SU-DHL-6 (cell line): ENCODE results near the gene SOCS7.

Experiments
- EZH2phosphoT487 ChIP-seq: fragments of 200-600 bp; sonication (generic), shearing (Covaris generic); conservative IDR thresholded peaks from 2 replicates; pipeline ENCODE4 v1.6.1; 2018; ENCODE audit warnings: mild to moderate bottlenecking, antibody characterized with exemption, low read length, moderate library complexity, mixed read lengths
- TF ChIP-seq, protein P1 (sequence below): fragments of 200-600 bp; sonication (generic); IDR thresholded peaks from one replicate; pipeline ENCODE4 v1.5.1; 2017; ENCODE audit warnings: antibody characterized with exemption, mild to moderate bottlenecking, low read length, moderate library complexity; ENCODE audit not compliant: insufficient read depth, poor library complexity, severe bottlenecking

- TF ChIP-seq, protein P1, sequence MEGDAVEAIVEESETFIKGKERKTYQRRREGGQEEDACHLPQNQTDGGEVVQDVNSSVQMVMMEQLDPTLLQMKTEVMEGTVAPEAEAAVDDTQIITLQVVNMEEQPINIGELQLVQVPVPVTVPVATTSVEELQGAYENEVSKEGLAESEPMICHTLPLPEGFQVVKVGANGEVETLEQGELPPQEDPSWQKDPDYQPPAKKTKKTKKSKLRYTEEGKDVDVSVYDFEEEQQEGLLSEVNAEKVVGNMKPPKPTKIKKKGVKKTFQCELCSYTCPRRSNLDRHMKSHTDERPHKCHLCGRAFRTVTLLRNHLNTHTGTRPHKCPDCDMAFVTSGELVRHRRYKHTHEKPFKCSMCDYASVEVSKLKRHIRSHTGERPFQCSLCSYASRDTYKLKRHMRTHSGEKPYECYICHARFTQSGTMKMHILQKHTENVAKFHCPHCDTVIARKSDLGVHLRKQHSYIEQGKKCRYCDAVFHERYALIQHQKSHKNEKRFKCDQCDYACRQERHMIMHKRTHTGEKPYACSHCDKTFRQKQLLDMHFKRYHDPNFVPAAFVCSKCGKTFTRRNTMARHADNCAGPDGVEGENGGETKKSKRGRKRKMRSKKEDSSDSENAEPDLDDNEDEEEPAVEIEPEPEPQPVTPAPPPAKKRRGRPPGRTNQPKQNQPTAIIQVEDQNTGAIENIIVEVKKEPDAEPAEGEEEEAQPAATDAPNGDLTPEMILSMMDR: no peak
- TF ChIP-seq EZH2phosphoT487: no peak
Measured at GRCh38 chr17:38355251-38355650, 3.6 kb downstream of the SOCS7 start.
